GM19240 (cell line): Measurements from ENCODE around the gene IQGAP2.

Source experiments
- DNase-seq: peaks from one replicate; pipeline ENCODE4 v3.0.0; 2011; ENCODE audit warnings: low spot score; ENCODE audit not compliant: insufficient read length

IQGAP2 gene

GRCh38 chr5:76561959-76562358 lies 158.9 kb downstream of the IQGAP2 start:
- no peak for DNase-seq

GRCh38 chr5:76565009-76565408 lies 161.9 kb downstream of the IQGAP2 start:
- no peak for DNase-seq

DNA sequence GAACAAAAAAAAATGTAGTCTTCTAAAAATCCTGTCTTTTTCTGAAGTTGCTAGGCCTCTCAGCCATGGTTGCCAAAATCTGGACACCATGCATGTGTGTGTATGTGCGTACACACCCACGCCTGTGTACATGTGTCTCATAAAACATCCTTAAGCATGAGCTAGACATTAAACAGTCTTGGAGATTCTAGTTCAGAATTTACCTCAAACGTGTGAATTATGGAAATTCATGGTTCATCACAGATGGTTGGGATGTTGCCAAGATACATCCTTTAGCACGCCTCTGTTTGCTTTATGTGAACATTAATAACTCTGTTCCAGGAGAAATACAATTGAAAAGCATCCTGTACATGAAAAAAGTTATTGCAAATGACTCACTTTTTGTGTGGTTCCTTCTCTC lies 167.1 kb downstream of the IQGAP2 start:
- no peak for DNase-seq

DNA sequence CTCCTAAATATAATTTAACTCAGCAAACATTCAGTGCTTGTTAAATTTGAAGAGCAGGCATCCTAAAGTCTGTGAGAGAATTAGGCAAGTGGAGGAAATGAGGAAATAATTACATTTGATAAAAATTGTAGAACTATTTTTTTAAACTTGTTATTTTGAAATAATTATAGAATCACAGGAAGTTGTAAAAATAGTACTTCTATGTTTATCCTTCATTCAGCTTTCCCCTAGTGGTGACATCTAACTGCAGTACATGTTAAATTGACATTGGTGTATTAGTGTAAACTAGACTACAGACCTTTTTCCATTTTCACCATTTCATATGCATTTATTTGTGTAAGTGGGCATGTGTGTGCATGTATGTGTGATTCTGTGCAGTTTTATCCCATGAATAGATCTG lies 168.5 kb downstream of the IQGAP2 start:
- no peak for DNase-seq

DNA sequence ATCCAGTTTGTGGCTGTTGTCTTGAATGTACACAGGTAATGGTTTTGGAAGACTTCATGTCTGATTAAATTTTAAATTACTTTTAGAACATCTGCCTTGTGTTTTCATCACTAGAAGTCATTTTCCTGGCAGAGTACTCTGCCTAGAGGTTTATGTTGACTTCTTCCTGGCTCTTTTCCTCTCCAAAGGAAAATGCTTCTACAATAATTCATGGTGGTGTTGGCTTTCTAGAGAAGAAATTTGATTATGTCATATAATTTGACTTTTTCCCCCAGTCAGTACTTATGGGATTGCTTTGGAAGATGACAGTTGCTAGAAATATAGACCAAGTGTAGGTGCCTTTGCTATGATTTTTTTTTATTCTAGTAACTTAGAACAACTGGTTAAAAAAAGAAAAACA lies 173.4 kb downstream of the IQGAP2 start:
- no peak for DNase-seq

GRCh38 chr5:76576996-76577395 lies 173.9 kb downstream of the IQGAP2 start:
- no peak for DNase-seq

- DNase-seq = no peak
Observed at GRCh38 chr5:76579166-76579937, 176.3 kb downstream of the IQGAP2 start.

DNA sequence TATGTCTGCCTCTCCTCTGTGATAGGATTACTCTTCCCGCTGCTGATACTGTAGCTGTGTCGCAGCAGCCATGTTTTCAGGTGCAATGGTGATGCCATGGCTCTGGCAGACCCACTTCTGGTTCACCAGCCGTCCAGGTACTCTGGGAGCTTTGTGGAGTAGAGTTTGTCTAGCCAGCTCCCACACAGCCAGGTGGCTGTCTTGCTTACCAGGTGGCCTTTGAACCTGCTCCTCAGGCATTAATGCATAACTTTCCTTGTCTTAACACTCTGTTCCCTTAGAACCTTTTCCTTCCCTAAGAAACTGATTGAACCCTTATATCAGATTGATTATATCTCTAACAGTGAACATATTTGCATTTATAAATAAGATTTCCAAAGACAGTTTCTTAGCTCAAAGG lies 177.9 kb downstream of the IQGAP2 start:
- DNase-seq = no peak

- DNase-seq = no peak
Observed at GRCh38 chr5:76582230-76583162, 179.4 kb downstream of the IQGAP2 start.

DNA sequence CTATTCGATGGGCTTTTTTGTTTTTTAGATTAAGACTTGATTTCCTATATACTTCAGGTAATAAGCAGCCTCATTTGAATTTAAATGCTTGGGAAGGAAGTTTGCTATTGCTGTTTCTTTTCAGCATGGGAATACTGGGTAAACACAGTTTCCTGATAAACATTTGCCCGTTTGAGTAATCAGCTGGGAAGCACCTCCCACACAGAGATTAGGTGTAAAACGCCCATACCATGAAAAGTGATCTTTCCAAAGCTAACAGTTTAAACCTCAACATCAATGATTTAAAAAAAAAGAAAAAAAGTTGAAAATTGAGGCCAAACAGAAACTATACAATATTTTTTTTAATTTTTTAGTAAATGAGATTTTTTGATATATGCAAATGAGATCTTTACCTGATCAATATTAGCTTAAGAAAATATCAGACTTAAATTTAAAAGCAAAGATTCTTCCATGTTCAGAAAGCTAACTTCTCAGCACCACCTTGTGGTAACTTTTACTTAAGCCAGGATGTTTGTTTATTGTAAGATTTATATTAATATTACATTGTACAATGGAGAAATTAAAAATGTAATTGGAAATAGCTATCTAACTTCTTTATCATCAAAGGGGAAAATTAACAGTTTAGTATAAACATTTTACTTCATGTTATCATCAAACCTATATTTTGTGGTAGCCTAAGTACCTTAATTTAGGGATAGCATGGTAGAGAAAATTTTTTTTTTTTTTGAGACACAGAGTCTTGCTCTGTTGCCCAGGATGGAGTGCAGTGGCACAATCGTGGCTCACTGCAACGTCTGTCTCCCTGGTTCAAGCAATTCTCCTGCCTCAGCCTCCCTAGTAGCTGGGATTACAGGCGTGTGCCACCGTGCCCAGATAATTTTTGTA lies 180.3 kb downstream of the IQGAP2 start:
- no peak for DNase-seq

DNA sequence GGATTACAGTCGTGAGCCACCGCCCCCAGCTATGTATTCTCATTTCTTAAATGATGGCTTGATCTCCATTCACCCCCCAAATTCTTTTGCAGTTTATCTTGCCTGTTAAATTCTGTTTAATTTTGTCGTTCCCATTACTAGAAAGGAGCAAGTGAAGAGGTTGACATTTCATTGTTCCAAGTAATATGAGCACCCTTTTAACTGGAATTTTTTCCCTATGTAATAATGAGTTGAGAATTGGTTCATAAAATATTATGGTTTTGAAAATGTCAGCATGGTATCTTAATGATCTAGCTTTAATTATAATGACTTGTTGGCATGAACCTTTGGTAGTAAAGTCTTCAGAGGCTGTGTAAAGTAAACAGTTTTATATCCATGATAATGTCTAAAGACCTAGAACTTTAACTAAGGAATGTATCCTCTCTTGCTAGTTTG lies 182.7 kb downstream of the IQGAP2 start:
- DNase-seq = no peak

- DNase-seq = no peak
Observed at GRCh38 chr5:76586531-76586930, 183.4 kb downstream of the IQGAP2 start.

DNA sequence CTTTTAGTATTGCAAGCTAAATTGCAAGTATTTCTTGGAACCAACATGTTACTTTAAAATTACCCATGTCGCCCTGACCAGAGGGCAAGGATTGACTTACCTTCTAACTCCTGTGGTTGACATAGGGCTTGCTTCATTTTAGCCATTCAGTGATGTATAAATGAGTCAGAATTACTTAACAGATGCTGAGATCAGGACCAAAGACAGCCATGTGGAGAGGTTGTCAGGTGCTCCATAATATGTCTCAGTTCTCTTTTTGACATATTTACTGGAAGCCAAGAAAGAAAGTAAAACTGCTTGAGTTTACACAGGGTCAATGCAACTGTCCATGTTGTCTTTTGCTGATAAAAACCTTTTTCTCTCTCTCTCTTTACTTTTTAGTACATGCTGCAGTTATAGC lies 186.9 kb downstream of the IQGAP2 start:
- DNase-seq = peak; percentile 6

GRCh38 chr5:76591366-76591765 lies 188.3 kb downstream of the IQGAP2 start:
- no peak for DNase-seq

DNA sequence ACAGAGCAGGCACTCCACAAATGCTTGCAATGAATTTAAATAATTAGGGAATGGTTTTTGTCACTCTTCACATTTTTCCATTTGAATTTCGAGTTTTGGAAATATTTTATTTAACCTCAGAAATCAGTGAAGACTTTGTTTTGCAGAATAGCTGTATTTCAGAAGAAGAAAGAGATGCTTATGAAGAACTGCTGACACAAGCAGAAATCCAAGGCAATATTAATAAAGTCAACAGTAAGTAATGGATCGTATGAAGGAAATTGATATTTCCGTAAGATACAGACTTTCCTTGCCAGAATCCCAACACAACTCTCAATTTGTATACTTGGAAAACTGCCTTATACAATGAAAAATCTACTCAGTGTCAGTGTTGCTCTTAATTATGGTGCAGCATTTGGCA lies 189.6 kb downstream of the IQGAP2 start:
- no peak for DNase-seq

DNA sequence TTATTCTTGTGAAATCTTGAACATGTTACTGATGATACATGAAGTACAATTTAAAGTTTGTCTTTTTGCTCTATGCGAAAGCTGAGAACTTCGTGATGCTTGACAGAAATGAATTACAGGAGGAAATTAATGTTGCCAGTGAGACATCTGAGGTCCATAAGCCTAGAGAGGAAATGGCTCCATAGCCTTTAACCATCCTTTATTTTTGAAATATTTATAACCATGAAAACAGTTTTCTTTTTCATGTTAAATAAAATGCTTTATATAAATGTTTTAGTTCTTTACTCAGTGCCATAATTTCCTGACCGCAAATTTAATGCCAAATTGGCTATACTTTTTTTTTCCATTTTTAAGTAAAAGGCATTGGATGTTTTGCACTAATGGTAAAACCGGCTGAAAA lies 191.0 kb downstream of the IQGAP2 start:
- DNase-seq = no peak

GRCh38 chr5:76595755-76596481 lies 192.8 kb downstream of the IQGAP2 start:
- no peak for DNase-seq

- no peak for DNase-seq
Observed at GRCh38 chr5:76598531-76598930, 195.4 kb downstream of the IQGAP2 start.

DNA sequence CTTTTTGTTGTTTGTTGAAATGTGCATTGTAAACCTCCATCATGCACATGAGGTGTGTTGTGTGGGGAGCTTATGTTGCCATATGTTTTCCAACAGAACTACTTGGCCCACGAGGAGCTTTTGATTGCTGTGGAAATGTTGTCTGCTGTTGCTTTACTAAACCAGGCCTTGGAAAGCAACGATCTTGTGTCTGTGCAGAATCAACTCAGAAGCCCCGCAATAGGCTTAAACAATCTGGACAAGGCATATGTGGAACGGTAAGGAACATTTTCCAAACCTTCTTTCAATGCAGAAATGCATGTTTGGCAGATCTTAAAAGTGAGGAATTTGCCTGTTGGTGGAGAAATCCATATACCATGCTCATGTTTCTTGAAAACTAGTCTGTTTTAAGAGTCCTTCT lies 197.6 kb downstream of the IQGAP2 start:
- DNase-seq = no peak

DNA sequence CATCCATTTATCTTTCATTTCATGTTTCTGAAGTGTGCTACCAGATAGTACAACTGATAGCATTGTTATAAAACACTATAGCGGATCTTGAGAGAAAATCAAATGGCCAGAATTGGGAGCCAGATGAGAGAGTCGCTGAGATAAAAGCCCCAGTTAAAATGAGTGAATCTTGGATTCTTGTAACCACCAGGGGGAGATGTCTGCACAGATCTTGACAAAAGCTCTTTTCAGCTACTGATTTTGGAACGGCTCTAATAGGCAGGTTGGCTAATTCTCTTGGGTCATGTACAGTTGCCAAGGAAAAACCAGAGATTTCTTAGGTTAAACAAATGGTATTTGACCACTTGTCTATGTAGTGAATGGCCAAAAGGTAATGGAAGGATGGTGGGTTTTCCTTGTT lies 198.4 kb downstream of the IQGAP2 start:
- no peak for DNase-seq
